Endometrial microvascular endothelial cells (primary cell): Measurements from ENCODE around the gene APLF. TPM values are rescaled to one million over a fixed set of nuclear protein-coding genes. Genes with fewer than 3 reads are reported as not detected.

Experiments
- in situ Hi-C: cut with HindIII; loops from 2 replicates; pipeline ENCODE4 v1.10.0; 2017; ENCODE audit warnings: low sequenced_read_pairs, low pct_unique_long_range_greater_than_20kb; ENCODE audit errors: inconsistent ontology term
- total RNA-seq: library from RNA; depleted of rRNA; stranded (reverse); fragments of >200 nt; gene quantifications from one replicate; pipeline ENCODE4 v1.2.3, GENCODE V29; 2015; ENCODE audit errors: inconsistent ontology term

The APLF gene, protein sequence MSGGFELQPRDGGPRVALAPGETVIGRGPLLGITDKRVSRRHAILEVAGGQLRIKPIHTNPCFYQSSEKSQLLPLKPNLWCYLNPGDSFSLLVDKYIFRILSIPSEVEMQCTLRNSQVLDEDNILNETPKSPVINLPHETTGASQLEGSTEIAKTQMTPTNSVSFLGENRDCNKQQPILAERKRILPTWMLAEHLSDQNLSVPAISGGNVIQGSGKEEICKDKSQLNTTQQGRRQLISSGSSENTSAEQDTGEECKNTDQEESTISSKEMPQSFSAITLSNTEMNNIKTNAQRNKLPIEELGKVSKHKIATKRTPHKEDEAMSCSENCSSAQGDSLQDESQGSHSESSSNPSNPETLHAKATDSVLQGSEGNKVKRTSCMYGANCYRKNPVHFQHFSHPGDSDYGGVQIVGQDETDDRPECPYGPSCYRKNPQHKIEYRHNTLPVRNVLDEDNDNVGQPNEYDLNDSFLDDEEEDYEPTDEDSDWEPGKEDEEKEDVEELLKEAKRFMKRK
- total RNA-seq: 1.0 TPM

GRCh38 chr2:68467077-68467960, at the start of gene APLF, which contains the start of gene FBXO48:
TSS of gene APLF (plus strand) at chr2:68467585. CDS start at chr2:68467732, 147 bp downstream.
TSS of gene FBXO48 (minus strand) at chr2:68467294. CDS start at chr2:68465145, 2,149 bp downstream.
- in situ Hi-C loops: no loop called here

DNA sequence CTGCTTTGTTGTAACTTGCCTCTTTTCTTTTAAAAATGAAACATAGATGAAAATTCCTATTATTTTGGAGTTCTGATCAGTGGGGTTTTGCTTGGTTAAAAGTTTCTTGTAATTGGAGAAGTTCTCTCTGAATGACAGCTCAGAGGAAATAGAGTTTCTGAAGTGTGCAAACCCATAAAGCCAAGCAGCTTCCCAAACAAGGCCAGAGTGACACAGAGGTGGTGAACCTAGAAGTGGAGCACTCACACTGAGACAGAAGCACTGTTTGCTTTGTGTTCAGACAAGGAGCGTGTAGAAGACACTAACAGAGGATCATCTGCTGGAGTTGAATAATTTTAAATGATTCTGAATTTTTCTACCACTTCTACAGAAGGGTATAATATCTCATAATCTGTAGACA, 49.5 kb upstream of the APLF start:
- in situ Hi-C loops: no loop called here

- in situ Hi-C loops: no loop called here
Measured at GRCh38 chr2:68418419-68418818, 49.0 kb upstream of the APLF start.

GRCh38 chr2:68418855-68419254, 48.5 kb upstream of the APLF start:
- in situ Hi-C loops: no loop called here

DNA sequence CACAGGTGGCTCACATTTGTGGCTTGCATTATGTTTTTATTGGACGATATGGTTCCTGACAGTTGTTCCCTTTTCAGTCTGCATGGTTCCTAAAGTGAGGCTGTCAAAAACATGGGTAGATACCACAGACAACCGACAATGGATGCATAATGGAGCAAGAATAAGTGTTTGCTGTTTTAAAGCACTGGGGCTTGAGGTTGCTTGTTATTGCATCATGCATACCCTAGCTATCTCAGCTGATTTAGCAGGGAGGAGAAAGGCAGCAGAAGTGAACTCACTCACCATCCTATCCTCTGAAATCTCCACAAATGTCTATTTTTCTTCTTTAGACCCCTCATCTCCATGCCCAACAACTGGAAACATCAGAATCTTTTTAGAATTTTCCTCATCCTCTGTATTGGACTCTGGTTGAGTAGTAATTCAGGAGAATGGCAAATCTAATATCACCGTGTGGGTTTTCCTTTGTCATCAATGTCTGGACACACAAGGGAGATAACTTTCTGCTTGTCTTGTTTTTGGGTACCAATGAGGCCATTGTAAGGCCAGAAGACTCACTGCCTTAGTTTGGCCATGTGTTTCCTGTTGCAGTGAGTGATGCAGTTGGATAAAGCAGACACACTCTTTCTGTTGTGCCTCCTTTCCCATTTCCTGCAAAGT, 47.0 kb upstream of the APLF start:
- in situ Hi-C loops: no loop called here

DNA sequence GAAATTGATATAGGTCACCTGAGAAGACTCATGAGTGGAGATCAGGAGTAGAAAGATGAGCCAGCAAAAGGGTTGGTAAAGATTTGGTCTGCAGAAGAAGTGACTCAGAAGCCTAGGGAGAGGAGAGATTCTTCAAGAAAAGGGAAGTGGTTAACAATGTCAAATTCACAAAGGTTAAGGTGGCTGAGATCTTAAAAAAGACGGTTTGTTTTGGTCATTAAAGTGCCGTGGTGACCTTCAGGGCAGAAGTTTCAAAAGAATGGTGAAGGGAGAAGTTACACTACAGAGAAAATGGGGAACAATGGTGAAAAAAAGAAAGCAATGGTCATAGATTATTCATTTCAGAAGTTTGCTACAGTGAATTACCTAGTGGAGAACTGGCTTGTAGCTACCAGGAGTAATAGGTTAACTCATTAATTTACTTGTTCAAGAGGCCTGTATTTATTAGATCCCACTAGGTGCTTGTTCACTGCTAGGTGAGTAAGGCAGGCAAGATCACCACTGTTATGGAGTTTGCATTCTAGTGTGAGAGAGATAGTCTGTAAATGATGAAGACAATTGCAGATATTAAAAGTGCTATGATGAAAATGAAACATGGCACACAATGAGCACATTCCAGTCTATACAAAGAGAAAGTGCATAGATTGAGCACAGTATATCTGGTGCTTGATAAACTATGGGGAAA, 43.3 kb upstream of the APLF start:
- in situ Hi-C loops: no loop called here

GRCh38 chr2:68425503-68425902, 41.9 kb upstream of the APLF start:
- in situ Hi-C loops: no loop called here

DNA sequence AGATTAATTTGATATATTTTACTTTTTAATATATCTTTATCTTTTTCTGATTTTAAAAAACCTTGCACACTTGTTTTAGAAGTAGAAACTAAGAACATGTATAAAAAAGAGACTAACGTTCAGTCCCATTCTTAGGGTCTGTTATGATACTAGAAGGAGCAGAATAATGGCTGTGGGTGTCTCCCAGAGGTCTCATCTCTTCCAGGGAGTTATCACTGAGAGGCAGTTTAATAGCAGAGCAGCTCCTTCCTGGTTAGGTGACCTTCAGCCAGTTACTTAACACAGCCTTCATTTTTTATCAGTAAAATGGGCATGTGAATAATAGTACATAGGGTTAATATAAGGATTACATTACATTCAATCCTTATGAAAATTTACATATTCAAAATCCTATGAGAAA, 40.9 kb upstream of the APLF start:
- in situ Hi-C loops: no loop called here

DNA sequence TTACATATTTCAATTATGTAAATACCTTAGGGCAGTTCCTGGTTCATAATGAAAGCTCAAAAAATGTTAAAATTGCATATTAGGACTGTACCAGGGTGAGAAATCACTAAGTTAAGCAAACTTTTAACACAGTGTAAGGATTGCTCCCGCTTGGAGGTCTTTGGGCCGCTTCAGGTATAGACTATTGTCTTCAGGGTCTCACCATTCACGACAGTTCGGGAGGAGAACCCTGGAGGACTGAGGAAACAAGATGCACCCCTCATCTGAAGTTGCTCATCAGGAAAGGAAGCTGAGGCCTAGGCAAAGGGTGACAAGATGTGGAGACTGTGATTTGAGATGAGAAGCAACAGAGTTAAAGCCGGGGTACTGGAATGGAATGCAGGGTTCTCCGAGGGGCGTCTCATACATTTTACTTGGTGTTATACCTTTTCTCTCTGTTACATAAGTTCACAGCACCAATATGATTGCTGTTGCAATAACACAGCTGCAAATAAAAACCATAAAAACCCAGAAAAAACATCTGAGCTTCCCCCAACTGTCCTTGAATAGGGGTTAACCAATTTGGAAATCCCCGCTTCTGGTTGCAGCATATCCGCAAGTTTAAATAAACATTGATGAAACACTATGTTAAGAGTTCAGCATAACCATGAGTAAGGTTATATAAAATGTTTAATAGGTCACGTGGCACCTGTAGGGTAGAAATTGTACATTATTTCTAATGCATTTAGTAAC, 40.4 kb upstream of the APLF start:
- in situ Hi-C loops: no loop called here

GRCh38 chr2:68428126-68428525, 39.3 kb upstream of the APLF start:
- in situ Hi-C loops: no loop called here

DNA sequence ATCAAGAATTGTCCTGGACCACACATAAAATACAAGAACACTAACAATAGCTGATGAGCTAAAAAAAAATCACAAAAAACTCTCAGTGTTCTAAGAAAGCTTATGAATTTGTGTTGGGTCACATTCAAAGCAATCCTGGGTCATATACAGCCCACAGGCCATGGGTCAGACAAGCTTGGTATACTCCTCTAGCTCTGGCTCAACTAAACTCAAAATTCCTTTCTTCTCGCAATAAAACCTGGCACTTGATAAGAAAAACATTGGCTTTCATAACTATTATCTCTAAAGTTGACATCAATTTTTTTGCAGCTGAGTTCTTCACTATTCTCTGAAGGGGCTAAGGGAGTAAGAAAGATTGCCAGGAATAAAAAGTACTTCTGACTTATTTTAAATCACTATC, 38.6 kb upstream of the APLF start:
- in situ Hi-C loops: no loop called here

- in situ Hi-C loops: no loop called here
Measured at GRCh38 chr2:68429311-68429826, 38.0 kb upstream of the APLF start.

DNA sequence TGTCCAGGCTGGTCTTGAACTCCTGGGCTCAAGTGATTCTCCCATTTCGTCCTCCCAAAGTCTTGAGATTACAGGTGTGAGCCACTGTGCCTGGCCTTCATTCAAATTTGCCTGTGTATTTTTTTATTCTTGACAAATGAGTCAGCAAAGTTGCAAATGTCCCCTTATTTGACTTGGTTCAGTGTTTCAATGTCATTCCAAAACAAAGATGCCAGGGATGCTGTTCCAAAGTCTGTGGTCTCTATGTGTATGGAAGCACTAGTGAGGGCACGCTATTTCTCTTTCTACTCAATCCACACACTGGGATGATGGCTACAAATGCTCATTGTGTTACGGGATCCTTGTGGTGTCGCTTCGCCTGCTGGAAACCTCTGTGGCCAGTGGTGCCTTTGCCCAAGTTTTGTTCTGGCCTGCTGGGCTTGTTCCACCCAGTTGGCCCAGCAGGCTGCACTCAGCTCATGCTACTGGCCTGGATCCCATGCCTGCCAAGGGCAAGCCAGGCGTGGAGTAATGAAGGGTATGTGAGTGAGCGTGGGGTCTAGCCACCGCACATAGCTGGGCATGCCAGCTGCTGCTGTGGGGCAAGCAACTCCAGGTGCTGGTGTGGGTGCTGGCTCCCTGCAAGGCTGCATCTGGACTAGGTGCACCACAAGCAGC, 35.9 kb upstream of the APLF start:
- in situ Hi-C loops: no loop called here

DNA sequence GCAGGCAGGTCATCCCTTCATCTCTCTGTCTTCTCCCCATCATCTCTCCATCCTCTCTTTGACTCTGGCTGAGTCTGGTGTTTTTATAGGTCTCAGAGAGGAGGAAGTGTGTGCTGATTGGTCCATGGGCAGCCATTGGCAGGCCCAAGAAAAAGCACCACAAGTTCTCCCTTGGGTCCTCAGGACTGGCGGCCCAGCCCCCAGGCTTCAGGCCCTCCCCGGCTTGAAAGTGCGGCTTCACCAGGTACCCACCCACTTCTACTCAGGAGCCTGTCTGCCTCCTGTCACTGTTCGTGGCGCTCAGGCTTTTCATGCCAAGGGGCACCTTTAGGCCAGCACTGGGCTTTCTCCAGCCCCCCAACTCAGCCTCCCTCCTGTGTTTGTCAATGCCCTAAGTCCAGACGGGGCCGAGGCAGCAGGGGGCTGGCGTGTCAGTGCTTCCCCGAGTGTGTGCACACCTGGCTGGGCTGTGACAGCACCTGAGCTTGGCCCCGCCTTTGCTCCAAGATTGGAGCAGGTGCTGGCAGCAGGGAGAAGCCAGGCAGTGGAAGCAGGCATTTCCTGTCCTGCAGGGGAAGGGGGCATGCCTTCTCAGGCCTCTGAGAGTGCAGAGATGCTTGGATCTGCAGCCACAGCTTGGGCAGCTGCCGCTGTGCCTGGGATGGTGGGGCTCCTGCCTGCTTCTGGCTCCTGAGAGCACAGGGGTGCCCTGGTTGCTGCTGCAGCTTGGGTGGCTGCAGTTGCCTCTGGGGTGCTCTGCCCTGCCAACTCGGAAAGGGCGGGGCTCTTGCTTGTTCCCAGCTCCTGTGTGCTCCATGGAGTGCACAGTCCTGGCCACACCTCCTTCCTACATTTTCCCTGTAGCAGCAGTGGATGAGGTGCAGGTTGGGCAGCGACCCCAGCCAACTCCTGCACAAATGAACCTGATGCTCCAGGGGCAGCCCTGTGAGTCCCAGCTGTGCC, 34.4 kb upstream of the APLF start:
- in situ Hi-C loops: no loop called here

DNA sequence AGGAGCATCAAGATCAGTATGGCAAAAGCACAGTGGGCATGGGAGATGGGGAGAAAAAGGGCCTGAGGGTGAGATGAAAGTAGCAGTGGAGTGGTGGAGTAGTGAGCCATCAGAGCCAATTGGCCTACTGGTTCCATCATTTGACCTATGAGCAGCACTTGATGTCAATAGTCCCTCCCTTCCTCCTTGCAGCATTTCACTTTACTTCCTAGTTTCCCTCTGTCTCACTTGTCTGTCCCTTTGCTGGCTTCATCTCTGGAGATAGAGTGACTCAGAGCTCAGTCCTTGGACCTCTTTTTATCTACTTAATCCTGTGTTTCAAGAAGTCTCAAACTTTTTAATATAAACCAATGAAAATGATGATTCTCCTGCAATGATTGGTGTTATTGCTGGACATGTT, 32.4 kb upstream of the APLF start:
- in situ Hi-C loops: no loop called here

DNA sequence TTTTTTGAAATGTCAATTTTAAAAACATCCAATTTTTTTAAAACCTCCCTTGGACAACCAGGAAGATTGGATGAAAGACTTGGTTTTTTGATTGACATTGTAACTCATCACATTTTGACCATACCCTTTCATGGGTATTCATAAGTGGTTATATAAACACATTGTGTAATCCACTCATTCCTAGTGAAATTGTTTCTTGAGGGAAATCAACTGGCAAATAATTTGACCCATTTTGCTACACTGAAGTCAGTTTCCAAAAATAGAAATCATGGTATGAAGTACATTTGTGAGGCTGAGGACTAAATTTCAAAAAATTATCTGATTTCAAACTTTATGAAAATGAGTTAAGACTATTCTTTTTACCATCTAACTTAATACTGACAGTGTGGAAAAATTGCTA, 31.8 kb upstream of the APLF start:
- in situ Hi-C loops: no loop called here
